IMR-90 (cell line): ENCODE results near the gene CCDC184. TPM values are rescaled to one million over a fixed set of nuclear protein-coding genes. Genes with fewer than 3 reads are reported as not detected.

ENCODE experiments used
- ATAC-seq: fragments of 200-7000 bp; cut with Tn5 transposase; 2 replicates; pipeline ENCODE4 v1.9.1; 2020; ENCODE audit warnings: low read depth, mild to moderate bottlenecking, moderate library complexity
- BruUV-seq: library from RNA; stranded (reverse); fragments of 400-500 nt; replicated peaks from 2 replicates; lab custom pipeline; 2021; lab: Mats Ljungman, UMichigan
- CTCF ChIA-PET: fragments of 300-600 bp; formaldehyde crosslinking; extraction: SDS; loops from one replicate; lab custom pipeline; 2021; ENCODE audit warnings: antibody characterized with exemption; lab: Yijun Ruan, JAX
- POLR2A ChIA-PET: fragments of 300-600 bp; sonication (Branson Sonifier 250); formaldehyde crosslinking; loops from one replicate; lab custom pipeline; 2022; ENCODE audit warnings: antibody characterized with exemption; ENCODE audit not compliant: unreplicated experiment; lab: Charles Lee
- DNase-seq: peaks from one replicate; pipeline ENCODE4 v3.0.0; 2013
- H2AFZ ChIP-seq: replicated peaks from 2 replicates; pipeline ENCODE3; 2013; ENCODE audit warnings: low read length, mild to moderate bottlenecking; ENCODE audit not compliant: poor library complexity
- H2AK5ac ChIP-seq: 2 replicates; pipeline ENCODE4 v1.6.1; 2013; ENCODE audit warnings: low read depth, low read length, inconsistent platforms
- H2AK9ac ChIP-seq: replicated peaks from 2 replicates; pipeline ENCODE3; 2013; ENCODE audit warnings: mild to moderate bottlenecking, low read depth, low read length, moderate library complexity; ENCODE audit not compliant: poor library complexity
- H2BK120ac ChIP-seq: 2 replicates; pipeline ENCODE4 v1.6.1; 2013; ENCODE audit warnings: low read depth, low read length, inconsistent platforms
- H2BK15ac ChIP-seq: 3 replicates; pipeline ENCODE4 v1.6.1; 2013; ENCODE audit warnings: low read depth, low read length, inconsistent platforms
- H2BK20ac ChIP-seq: 2 replicates; pipeline ENCODE4 v1.6.1; 2013; ENCODE audit warnings: low read depth, mild to moderate bottlenecking, inconsistent platforms, low read length, moderate library complexity
- H2BK5ac ChIP-seq: 2 replicates; pipeline ENCODE4 v1.6.1; 2013; ENCODE audit warnings: mild to moderate bottlenecking, low read depth, low read length, inconsistent platforms; ENCODE audit not compliant: poor library complexity, severe bottlenecking
- H3K14ac ChIP-seq: replicated peaks from 2 replicates; pipeline ENCODE4 v1.6.1; 2013; ENCODE audit warnings: low read depth, low read length, inconsistent platforms
- H3K18ac ChIP-seq: 2 replicates; pipeline ENCODE4 v1.6.1; 2013; ENCODE audit warnings: low read depth, low read length, control low read depth
- H3K23ac ChIP-seq: 2 replicates; pipeline ENCODE4 v1.6.1; 2013; ENCODE audit warnings: low read depth, low read length, inconsistent platforms
- H3K27ac ChIP-seq: 2 replicates; pipeline ENCODE4 v1.5.1; 2013; ENCODE audit warnings: mild to moderate bottlenecking, control low read depth, low read length; ENCODE audit not compliant: insufficient read depth
- H3K27me3 ChIP-seq: 2 replicates; pipeline ENCODE4 v1.6.1; 2013; ENCODE audit warnings: low read length; ENCODE audit not compliant: control insufficient read depth, insufficient read depth
- H3K36me3 ChIP-seq: 2 replicates; pipeline ENCODE4 v1.6.1; 2013; ENCODE audit warnings: low read length, mixed read lengths; ENCODE audit not compliant: control insufficient read depth, insufficient read depth
- H3K4ac ChIP-seq: 2 replicates; pipeline ENCODE4 v1.6.1; 2013; ENCODE audit warnings: low read depth, low read length, inconsistent platforms
- H3K4me1 ChIP-seq: 2 replicates; pipeline ENCODE4 v1.6.1; 2013; ENCODE audit warnings: low read length, mixed read lengths; ENCODE audit not compliant: control insufficient read depth, insufficient read depth
- H3K4me2 ChIP-seq: 2 replicates; pipeline ENCODE4 v1.6.1; 2013; ENCODE audit warnings: low read depth, mild to moderate bottlenecking, control low read depth, low read length, moderate library complexity
- H3K4me3 ChIP-seq: 2 replicates; pipeline ENCODE4 v1.5.1; 2013; ENCODE audit warnings: low read depth, mild to moderate bottlenecking, control low read depth, low read length, moderate library complexity; ENCODE audit not compliant: insufficient read depth
- H3K56ac ChIP-seq: 2 replicates; pipeline ENCODE4 v1.6.1; 2013; ENCODE audit warnings: low read length, inconsistent platforms; ENCODE audit not compliant: insufficient read depth; ENCODE audit errors: extremely low read depth
- H3K79me1 ChIP-seq, 2 experiments: 2 replicates each; pipeline ENCODE4 v1.6.1; 2013; ENCODE audit warnings: low read length in 2 of 2, inconsistent platforms in 1 of 2, low read depth in 1 of 2
- H3K9ac ChIP-seq: 2 replicates; pipeline ENCODE4 v1.6.1; 2013; ENCODE audit warnings: low read depth, low read length, control low read depth
- H3K9me1 ChIP-seq: 2 replicates; pipeline ENCODE4 v1.6.1; 2013; ENCODE audit warnings: low read length, inconsistent platforms; ENCODE audit not compliant: insufficient read depth
- H3K9me3 ChIP-seq: 2 replicates; pipeline ENCODE4 v1.6.1; 2013; ENCODE audit warnings: low read length; ENCODE audit not compliant: control insufficient read depth, insufficient read depth
- H4K20me1 ChIP-seq: 2 replicates; pipeline ENCODE4 v1.6.1; 2013; ENCODE audit warnings: low read length, inconsistent platforms; ENCODE audit not compliant: insufficient read depth
- H4K5ac ChIP-seq: 2 replicates; pipeline ENCODE4 v1.6.1; 2013; ENCODE audit warnings: mild to moderate bottlenecking, low read depth, low read length, control low read depth
- H4K8ac ChIP-seq, 2 experiments: 2 replicates each; pipeline ENCODE4 v1.6.1; 2013; ENCODE audit warnings: low read depth in 2 of 2, low read length in 2 of 2, control low read depth in 1 of 2, inconsistent platforms in 1 of 2
- H4K91ac ChIP-seq: 2 replicates; pipeline ENCODE4 v1.6.1; 2013; ENCODE audit warnings: low read depth, low read length, inconsistent platforms; ENCODE audit not compliant: insufficient read depth
- BHLHE40 ChIP-seq: fragments of 150-350 bp; IDR thresholded peaks from 2 replicates; pipeline ENCODE4 v1.6.1; 2016; ENCODE audit warnings: mild to moderate bottlenecking, low read depth, low read length
- CEBPB ChIP-seq: IDR thresholded peaks from 2 replicates; pipeline ENCODE4 v1.6.1; 2012; ENCODE audit warnings: low read depth, low read length, improper control_type of control experiment
- CHD1 ChIP-seq: IDR thresholded peaks from 2 replicates; pipeline ENCODE4 v1.6.1; 2012; ENCODE audit warnings: low read depth, low read length, improper control_type of control experiment
- FOS ChIP-seq: fragments of 150-350 bp; IDR thresholded peaks from 2 replicates; pipeline ENCODE4 v1.6.1; 2016; ENCODE audit warnings: low read depth, low read length
- MAFK ChIP-seq: IDR thresholded peaks from 2 replicates; pipeline ENCODE4 v1.6.1; 2012; ENCODE audit warnings: low read depth, low read length, improper control_type of control experiment
- MAZ ChIP-seq: IDR thresholded peaks from 2 replicates; pipeline ENCODE4 v1.6.1; 2012; ENCODE audit warnings: low read depth, mild to moderate bottlenecking, low read length, improper control_type of control experiment, moderate library complexity, borderline replicate concordance
- MXI1 ChIP-seq: IDR thresholded peaks from 2 replicates; pipeline ENCODE4 v1.6.1; 2012; ENCODE audit warnings: low read depth, mild to moderate bottlenecking, low read length, moderate library complexity, borderline replicate concordance
- NFE2L2 ChIP-seq: fragments of 150-350 bp; IDR thresholded peaks from 2 replicates; pipeline ENCODE4 v1.6.1; 2016; ENCODE audit warnings: low read depth, mild to moderate bottlenecking, low read length
- POLR2A ChIP-seq: IDR thresholded peaks from 2 replicates; pipeline ENCODE4 v1.6.1; 2012; ENCODE audit warnings: mild to moderate bottlenecking, low read depth, low read length
- RAD21 ChIP-seq: IDR thresholded peaks from 2 replicates; pipeline ENCODE4 v1.6.1; 2012; ENCODE audit warnings: low read length, improper control_type of control experiment
- RCOR1 ChIP-seq: IDR thresholded peaks from 2 replicates; pipeline ENCODE4 v1.6.1; 2012; ENCODE audit warnings: mild to moderate bottlenecking, low read length, improper control_type of control experiment; ENCODE audit not compliant: insufficient replicate concordance
- RFX5 ChIP-seq: IDR thresholded peaks from 2 replicates; pipeline ENCODE4 v1.8.0; 2012; ENCODE audit warnings: low read depth, mild to moderate bottlenecking, low read length, moderate library complexity
- SMC3 ChIP-seq: fragments of 150-350 bp; IDR thresholded peaks from 2 replicates; pipeline ENCODE4 v1.6.1; 2016; ENCODE audit warnings: low read depth, mild to moderate bottlenecking, antibody characterized with exemption, low read length, moderate library complexity
- WGBS, 2 experiments: methylation state at CpG; one replicate each; pipeline versions ENCODE4 v1.1.5 to v1.1.7; 2013; ENCODE audit warnings: missing lambda C conversion rate in 2 of 2; ENCODE audit not compliant: insufficient read length in 1 of 2; ENCODE audit errors: extremely low coverage in 2 of 2; 5-methylcytosine and 5-hydroxymethylcytosine counted together
- dilution Hi-C: fragments of 300-500 bp; cut with HindIII; formaldehyde crosslinking; loops from one replicate; pipeline ENCODE4 v1.14.3; 2018; ENCODE audit warnings: low sequenced_read_pairs; ENCODE audit not compliant: unreplicated experiment
- in situ Hi-C: fragments of 300-500 bp; cut with MboI; formaldehyde crosslinking; loops from 3 replicates; pipeline ENCODE4 v1.14.3; 2019; ENCODE audit warnings: low sequenced_read_pairs, inconsistent platforms, mixed read lengths
- intact Hi-C: fragments of 100-400 bp; cut with micrococcal nuclease; formaldehyde crosslinking; loops from 2 replicates; pipeline ENCODE4 v1.10.0; 2022
- polyA plus RNA-seq, 3 experiments: library from polyadenylated mRNA; depleted of rRNA; stranded (reverse); fragments of >200 nt; gene quantifications; 2 replicates each; pipeline ENCODE4 v1.2.3, GENCODE V29; 2012; ENCODE audit warnings: low replicate concordance in 1 of 3
- total RNA-seq: library from RNA; depleted of rRNA; stranded (reverse); fragments of >200 nt; gene quantifications from 2 replicates; pipeline ENCODE4 v1.2.3, GENCODE V29; 2012
- TF ChIP-seq, protein P1 (sequence below): fragments of 150-350 bp; IDR thresholded peaks from 2 replicates; pipeline ENCODE4 v1.6.1; 2016; ENCODE audit warnings: low read depth, mild to moderate bottlenecking, low read length, moderate library complexity, borderline replicate concordance
- TF ChIP-seq, protein P2 (sequence below): conservative IDR thresholded peaks from 2 replicates; pipeline ENCODE4 v1.5.1; 2012; ENCODE audit warnings: mild to moderate bottlenecking, low read depth, low read length, improper control_type of control experiment

The CCDC184 gene
- total and polyA plus RNA-seq, 2 of the 4 experiments (the other 2 are of a cell fraction) = 0.18 to 0.22 TPM

DNA sequence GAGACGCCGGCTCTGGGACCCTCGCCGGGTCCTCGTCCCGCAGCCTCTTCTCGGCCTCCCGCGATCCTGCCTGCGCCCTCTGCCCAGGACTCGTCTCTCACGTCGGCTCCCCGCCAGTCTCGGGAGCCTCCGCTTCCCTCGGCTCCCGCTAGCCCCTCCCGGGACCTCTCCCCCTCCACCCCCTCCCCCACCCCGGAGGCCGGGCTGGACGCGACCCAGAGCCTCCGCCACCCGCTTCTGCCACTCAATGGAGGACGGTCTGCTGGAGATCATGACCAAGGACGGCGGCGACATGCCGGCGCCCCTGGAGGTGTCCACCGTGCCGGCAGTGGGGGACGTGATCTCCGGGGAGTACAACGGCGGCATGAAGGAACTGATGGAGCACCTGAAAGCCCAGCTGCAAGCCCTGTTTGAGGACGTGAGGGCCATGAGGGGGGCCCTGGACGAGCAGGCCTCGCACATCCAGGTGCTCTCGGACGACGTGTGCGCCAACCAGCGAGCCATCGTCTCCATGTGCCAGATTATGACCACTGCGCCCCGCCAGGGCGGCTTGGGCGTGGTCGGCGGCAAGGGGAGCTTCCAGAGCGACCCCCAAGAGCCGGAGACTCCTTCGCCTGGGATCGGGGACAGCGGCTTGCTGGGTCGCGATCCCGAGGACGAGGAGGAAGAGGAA lies 568 bp downstream of the CCDC184 start:
- in situ Hi-C loops = no loop called here
- TF ChIP-seq FOS (no peak), MAZ (no peak), RFX5 (no peak), SMC3 (no peak), CHD1 (no peak), POLR2A (no peak), RAD21 (no peak), RCOR1 (no peak), MAFK (no peak), NFE2L2 (no peak), BHLHE40 (no peak), CEBPB (no peak), MXI1 (no peak)
- TF ChIP-seq, protein P1, sequence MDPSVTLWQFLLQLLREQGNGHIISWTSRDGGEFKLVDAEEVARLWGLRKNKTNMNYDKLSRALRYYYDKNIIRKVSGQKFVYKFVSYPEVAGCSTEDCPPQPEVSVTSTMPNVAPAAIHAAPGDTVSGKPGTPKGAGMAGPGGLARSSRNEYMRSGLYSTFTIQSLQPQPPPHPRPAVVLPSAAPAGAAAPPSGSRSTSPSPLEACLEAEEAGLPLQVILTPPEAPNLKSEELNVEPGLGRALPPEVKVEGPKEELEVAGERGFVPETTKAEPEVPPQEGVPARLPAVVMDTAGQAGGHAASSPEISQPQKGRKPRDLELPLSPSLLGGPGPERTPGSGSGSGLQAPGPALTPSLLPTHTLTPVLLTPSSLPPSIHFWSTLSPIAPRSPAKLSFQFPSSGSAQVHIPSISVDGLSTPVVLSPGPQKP = no peak
- TF ChIP-seq, protein P2, sequence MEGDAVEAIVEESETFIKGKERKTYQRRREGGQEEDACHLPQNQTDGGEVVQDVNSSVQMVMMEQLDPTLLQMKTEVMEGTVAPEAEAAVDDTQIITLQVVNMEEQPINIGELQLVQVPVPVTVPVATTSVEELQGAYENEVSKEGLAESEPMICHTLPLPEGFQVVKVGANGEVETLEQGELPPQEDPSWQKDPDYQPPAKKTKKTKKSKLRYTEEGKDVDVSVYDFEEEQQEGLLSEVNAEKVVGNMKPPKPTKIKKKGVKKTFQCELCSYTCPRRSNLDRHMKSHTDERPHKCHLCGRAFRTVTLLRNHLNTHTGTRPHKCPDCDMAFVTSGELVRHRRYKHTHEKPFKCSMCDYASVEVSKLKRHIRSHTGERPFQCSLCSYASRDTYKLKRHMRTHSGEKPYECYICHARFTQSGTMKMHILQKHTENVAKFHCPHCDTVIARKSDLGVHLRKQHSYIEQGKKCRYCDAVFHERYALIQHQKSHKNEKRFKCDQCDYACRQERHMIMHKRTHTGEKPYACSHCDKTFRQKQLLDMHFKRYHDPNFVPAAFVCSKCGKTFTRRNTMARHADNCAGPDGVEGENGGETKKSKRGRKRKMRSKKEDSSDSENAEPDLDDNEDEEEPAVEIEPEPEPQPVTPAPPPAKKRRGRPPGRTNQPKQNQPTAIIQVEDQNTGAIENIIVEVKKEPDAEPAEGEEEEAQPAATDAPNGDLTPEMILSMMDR = no peak

More for the DNA sequence above, 568 bp downstream of the CCDC184 start:
- ATAC-seq (peak; percentile 7), DNase-seq (no peak)
- Histone ChIP-seq H3K9me3 (no peaks in the 10 kb centered on the region), H3K27me3 (peaks cover 57% of the 10 kb centered on the region), H2BK120ac (no peak overlapping the region), H4K20me1 (no peaks in the 10 kb centered on the region), H3K4me2 (peak overlapping the region; percentile 89), H3K18ac (no peak overlapping the region), H3K4ac (no peak overlapping the region), H2AK5ac (no peak overlapping the region; the same call in 1 of the 2 replicates), H3K14ac (no peak overlapping the region), H3K9ac (no peak overlapping the region), H3K23ac (no peak overlapping the region), H2AK9ac (no peak overlapping the region), H3K79me1 (no peaks in the 10 kb centered on the region), H2BK5ac (no peak overlapping the region), H3K36me3 (no peaks in the 10 kb centered on the region), H2AFZ (peak overlapping the region; percentile 89), H3K56ac (no peak overlapping the region), H2BK20ac (no peak overlapping the region), H3K4me1 (peaks cover 3% of the 10 kb centered on the region; the same call in 1 of the 2 replicates), H4K5ac (no peak overlapping the region), H3K9me1 (no peaks in the 10 kb centered on the region; the same call in 1 of the 2 replicates), H2BK15ac (no peak overlapping the region), H3K4me3 (peak overlapping the region; percentile 51), H4K8ac (peak overlapping the region in 1 of 2 experiments; percentile 4; a peak in 1 of 4 replicates), H3K27ac (no peak overlapping the region), H4K91ac (no peak overlapping the region)
- BruUV-seq = no TSS peak
- intact Hi-C loops (no loop called here), dilution Hi-C loops (no loop called here)
- POLR2A ChIA-PET = no interaction called here
- 4% methylated on average over 33 of the region's 61 CpGs; no CpG with 5 or more reads in 1 of the 2 experiments for WGBS, 2 experiments
- CTCF ChIA-PET = interaction anchor here (1.0 to 1.3 kb wide), 2 partner anchors 10 to 16 kb away, joined by 3 to 4 read pairs; no protein-coding TSS in a partner anchor
